CD4-positive, alpha-beta memory T cell (primary cell): Measurements from ENCODE around the gene EIF4G1. TPM values are rescaled to one million over a fixed set of nuclear protein-coding genes. Genes with fewer than 3 reads are reported as not detected.
"Not testable (repeated sequence)": the region's sequence is repeated elsewhere in the genome, so short reads cannot be mapped to it uniquely, and the experiment has no call there.

Experiments used
- CTCF ChIA-PET: fragments of 350-600 bp; sonication (Branson Sonifier 250); formaldehyde crosslinking; loops from one replicate; lab custom pipeline; 2021; ENCODE audit warnings: inconsistent platforms; ENCODE audit not compliant: partially characterized antibody; lab: Charles Lee
- POLR2A ChIA-PET: fragments of 350-600 bp; sonication (Branson Sonifier 250); formaldehyde crosslinking; loops from one replicate; lab custom pipeline; 2021; ENCODE audit not compliant: partially characterized antibody; lab: Charles Lee
- DNase-seq, 5 donors: peaks; one replicate each; pipeline versions ENCODE4 v3.0.0 to v3.0.0-alpha.2; 2020 to 2022; ENCODE audit warnings: mixed read lengths in 1 of 5
- H3K27ac ChIP-seq: one replicate; pipeline ENCODE4 v1.7.0; 2013; ENCODE audit warnings: low read depth, low read length
- H3K27me3 ChIP-seq: 2 replicates; pipeline ENCODE4 v1.7.0; 2013; ENCODE audit warnings: mild to moderate bottlenecking, low read length, moderate library complexity; ENCODE audit not compliant: insufficient read depth
- H3K36me3 ChIP-seq: 2 replicates; pipeline ENCODE4 v1.7.0; 2013; ENCODE audit warnings: mild to moderate bottlenecking, low read length, moderate library complexity; ENCODE audit not compliant: insufficient read depth
- H3K4me1 ChIP-seq: 2 replicates; pipeline ENCODE4 v1.7.0; 2013; ENCODE audit warnings: mild to moderate bottlenecking, low read length, moderate library complexity; ENCODE audit not compliant: insufficient read depth
- H3K4me3 ChIP-seq, 2 donors: one replicate each; pipeline ENCODE4 v1.7.0; 2013; ENCODE audit warnings: low read length in 2 of 2, mild to moderate bottlenecking in 1 of 2
- H3K9me3 ChIP-seq, 2 donors: one replicate each; pipeline ENCODE4 v1.7.0; 2013; ENCODE audit warnings: low read length in 2 of 2, control low read depth in 1 of 2; ENCODE audit not compliant: control insufficient read depth in 1 of 2
- H3K27ac Mint-ChIP-seq, 7 donors: one replicate each; pipeline ENCODE4 v1.8.0; 2020 to 2021; ENCODE audit warnings: mixed read lengths in 7 of 7, mild to moderate bottlenecking in 6 of 7, inconsistent platforms in 3 of 7, moderate library complexity in 3 of 7
- H3K27me3 Mint-ChIP-seq, 2 donors: one replicate each; pipeline ENCODE4 v1.8.0; 2020 to 2021; ENCODE audit warnings: mixed read lengths in 2 of 2
- H3K36me3 Mint-ChIP-seq, 2 donors: one replicate each; pipeline ENCODE4 v1.8.0; 2020 to 2021; ENCODE audit warnings: mixed read lengths in 2 of 2, inconsistent platforms in 1 of 2, mild to moderate bottlenecking in 1 of 2
- H3K4me1 Mint-ChIP-seq, 4 donors: one replicate each; pipeline ENCODE4 v1.8.0; 2020 to 2021; ENCODE audit warnings: mixed read lengths in 4 of 4, mild to moderate bottlenecking in 1 of 4
- H3K4me3 Mint-ChIP-seq, 8 donors: one replicate each; pipeline ENCODE4 v1.8.0; 2020 to 2021; ENCODE audit warnings: mixed read lengths in 8 of 8, mild to moderate bottlenecking in 7 of 8, moderate library complexity in 6 of 8, inconsistent platforms in 3 of 8
- H3K9me3 Mint-ChIP-seq, 8 donors: one replicate each; pipeline ENCODE4 v1.8.0; 2020 to 2021; ENCODE audit warnings: mixed read lengths in 8 of 8, mild to moderate bottlenecking in 5 of 8, inconsistent platforms in 3 of 8, moderate library complexity in 1 of 8
- intact Hi-C: fragments of 100-400 bp; cut with micrococcal nuclease; formaldehyde crosslinking; loops from one replicate; pipeline ENCODE4 v1.15.1; 2023
- polyA plus RNA-seq, 2 donors: library from polyadenylated mRNA; unstranded; fragments of 300-500 nt; fragmentation: Illumina TruSeq; gene quantifications; one replicate each; pipeline ENCODE4 v1.2.3, GENCODE V29; 2021
- total RNA-seq, 2 experiments: library from RNA; stranded (reverse); gene quantifications; one replicate each; pipeline ENCODE4 v1.2.3, GENCODE V29; 2021

EIF4G1 gene
- total and polyA plus RNA-seq, 4 experiments from 2014 or later = 3.6 to 246 (median 144) TPM

DNA sequence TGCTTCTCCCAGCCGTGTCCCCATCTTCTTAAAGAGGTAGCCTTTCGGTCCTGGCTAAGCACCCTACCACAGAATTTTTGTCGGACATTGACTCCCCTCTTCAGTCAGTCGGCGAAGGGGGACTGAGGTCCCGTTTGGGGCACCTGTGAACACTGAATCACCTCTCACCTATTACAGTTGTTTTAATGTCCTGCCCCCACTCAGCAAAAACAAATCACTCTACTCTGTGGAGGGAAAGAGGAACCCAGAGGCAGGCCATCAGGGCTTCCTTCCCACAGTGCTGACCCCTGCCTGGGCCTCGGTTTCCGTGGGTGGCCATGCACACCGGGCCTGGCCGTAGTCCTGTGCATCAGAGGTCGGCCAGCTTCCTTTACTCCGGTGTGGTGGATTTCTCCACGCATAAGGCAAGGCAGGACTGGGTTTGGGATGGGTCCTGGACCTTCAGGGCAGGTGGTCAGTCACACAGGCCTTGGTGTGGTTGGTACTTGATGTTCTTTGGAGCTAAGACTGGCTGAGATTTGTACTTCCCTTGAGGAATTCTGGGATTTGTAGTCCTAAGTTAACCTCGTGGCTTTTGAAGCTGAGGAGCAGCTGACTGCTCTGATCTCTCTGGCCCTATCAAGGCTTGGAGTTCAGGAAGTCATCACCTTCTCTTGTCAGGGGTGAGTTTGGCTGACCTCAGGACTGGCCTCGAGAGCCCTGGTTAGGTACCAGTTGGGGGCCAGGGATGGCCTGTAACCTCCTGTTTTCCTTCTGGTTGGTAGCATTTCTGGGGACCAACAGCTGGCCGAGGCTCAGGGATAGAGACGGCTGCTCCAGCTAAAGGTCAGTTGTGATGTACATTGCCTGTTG lies 22.4 kb downstream of the EIF4G1 start:
- no peaks in the 10 kb centered on the region for H3K27me3 ChIP-seq
- H3K4me3 Mint-ChIP-seq = peak overlapping the region; percentile 87 to 92 (median 90)
- ChIA-PET CTCF (interaction anchor here (1.1 kb wide), 1 partner anchor 17 kb away, joined by 3 read pairs; no protein-coding TSS in a partner anchor), POLR2A (interaction anchor here (1.0 to 2.7 kb wide), 6 partner anchors 10 to 37 kb away, joined by 3 to 10 read pairs (median 3); partner anchors contain the start of genes CLCN2, POLR2H and PSMD2)
- H3K9me3 Mint-ChIP-seq = no peaks in the 10 kb centered on the region
- DNase-seq = peak in 1 of 5 donors; percentile 27
- H3K4me1 ChIP-seq = peaks cover 20% of the 10 kb centered on the region
- peaks cover 25 to 38% of the 10 kb centered on the region in 2 donors for H3K36me3 Mint-ChIP-seq
- intact Hi-C loops = no loop called here
- H3K27ac Mint-ChIP-seq = peak overlapping the region; percentile 90 to 99 (median 94)
- H3K27me3 Mint-ChIP-seq = no peaks in the 10 kb centered on the region
- H3K27ac ChIP-seq = peak overlapping the region; percentile 92
- H3K36me3 ChIP-seq = peaks cover 22% of the 10 kb centered on the region
- peak overlapping the region; percentile 53 to 69 for H3K4me3 ChIP-seq
- no peaks in the 10 kb centered on the region for H3K9me3 ChIP-seq
- H3K4me1 Mint-ChIP-seq = peaks cover 24 to 55% (median 30%) of the 10 kb centered on the region in 4 donors

DNA sequence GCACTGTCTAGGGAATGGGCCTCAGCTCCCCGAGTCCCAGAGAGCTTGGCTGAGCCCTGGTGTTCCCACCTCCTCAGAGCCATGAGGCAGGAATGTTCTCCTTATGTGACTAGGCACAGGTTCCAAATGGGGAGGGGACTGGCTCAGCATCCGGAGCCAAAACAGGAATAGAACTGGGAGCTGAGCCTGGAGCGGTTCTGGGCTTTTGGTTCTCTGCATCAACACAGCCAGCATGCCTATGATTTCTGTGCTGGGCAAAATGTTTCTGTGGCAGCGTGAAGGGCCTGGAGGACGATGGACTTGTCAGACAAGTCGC lies 23.0 kb downstream of the EIF4G1 start, which contains the start of gene FAM131A:
Gene FAM131A, plus strand, starts transcription at position 202 of the 316 bp plus-strand sequence. Its CDS starts 31 bp downstream, at position 233.
- CTCF ChIA-PET = interaction anchor here (1.1 kb wide), 1 partner anchor 17 kb away, joined by 3 read pairs; no protein-coding TSS in a partner anchor
- POLR2A ChIA-PET = interaction anchor here (1.0 to 2.7 kb wide), 6 partner anchors 11 to 38 kb away, joined by 3 to 10 read pairs (median 3); partner anchors contain the start of genes CLCN2, POLR2H and PSMD2
- Mint-ChIP-seq H3K27ac (peak within 1 kb of the TSS; percentile 90 to 99 (median 94)), H3K4me3 (peak within 1 kb of the TSS; percentile 87 to 92 (median 90)), H3K27me3 (no peaks in the 10 kb centered on the region), H3K4me1 (peaks cover 24 to 55% (median 30%) of the 10 kb centered on the region in 4 donors), H3K9me3 (no peaks in the 10 kb centered on the region), H3K36me3 (peaks cover 19 to 32% of the 10 kb centered on the region in 2 donors)
- Histone ChIP-seq H3K4me1 (peaks cover 20% of the 10 kb centered on the region), H3K27ac (peak within 1 kb of the TSS; percentile 92), H3K9me3 (no peaks in the 10 kb centered on the region), H3K27me3 (no peaks in the 10 kb centered on the region), H3K4me3 (peak within 1 kb of the TSS; percentile 53 to 69), H3K36me3 (peaks cover 16% of the 10 kb centered on the region)
- intact Hi-C loops = no loop called here
- no peak for DNase-seq

DNA sequence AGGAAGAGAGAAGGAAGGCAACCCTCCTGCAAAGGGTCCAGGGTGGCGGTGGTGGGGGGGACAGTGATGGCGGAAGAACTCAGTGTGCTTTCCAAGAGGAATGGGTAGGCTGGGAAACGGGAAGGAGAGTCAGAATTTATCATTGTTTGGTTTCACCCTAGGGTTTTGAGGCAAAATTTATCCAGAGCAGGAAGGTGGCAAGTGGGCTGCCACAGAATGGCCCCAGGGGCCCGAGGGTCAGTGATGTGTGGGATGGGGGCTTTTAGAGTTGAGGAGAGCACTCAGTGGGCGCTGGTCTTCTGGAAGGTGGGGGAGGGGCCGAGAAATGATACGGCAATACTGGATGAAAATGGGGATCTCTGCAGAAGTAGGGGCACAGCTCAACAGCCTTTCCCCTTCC lies 23.6 kb downstream of the EIF4G1 start:
- H3K27me3 ChIP-seq = no peaks in the 10 kb centered on the region
- H3K4me3 Mint-ChIP-seq = peak overlapping the region; percentile 10 to 89 (median 42)
- no peaks in the 10 kb centered on the region for H3K9me3 ChIP-seq
- peaks cover 16 to 29% of the 10 kb centered on the region in 2 donors for H3K36me3 Mint-ChIP-seq
- H3K4me1 Mint-ChIP-seq = peaks cover 22 to 55% (median 26%) of the 10 kb centered on the region in 4 donors
- peak overlapping the region; percentile 4 to 99 (median 57) for H3K27ac Mint-ChIP-seq
- no peak overlapping the region for H3K4me3 ChIP-seq
- H3K27ac ChIP-seq = no peak overlapping the region
- peaks cover 20% of the 10 kb centered on the region for H3K4me1 ChIP-seq
- ChIA-PET POLR2A (interaction anchor here (1.1 to 2.7 kb wide), 4 partner anchors 11 to 25 kb away, joined by 3 to 10 read pairs (median 3); partner anchors contain the start of genes CLCN2 and POLR2H), CTCF (interaction anchor here (1.0 to 1.5 kb wide), 3 partner anchors 16 to 202 kb away, joined by 3 to 5 read pairs (median 3); no protein-coding TSS in a partner anchor)
- no peak for DNase-seq
- peaks cover 13% of the 10 kb centered on the region for H3K36me3 ChIP-seq
- H3K27me3 Mint-ChIP-seq = no peaks in the 10 kb centered on the region
- intact Hi-C loops = no loop called here
- no peaks in the 10 kb centered on the region for H3K9me3 Mint-ChIP-seq

DNA sequence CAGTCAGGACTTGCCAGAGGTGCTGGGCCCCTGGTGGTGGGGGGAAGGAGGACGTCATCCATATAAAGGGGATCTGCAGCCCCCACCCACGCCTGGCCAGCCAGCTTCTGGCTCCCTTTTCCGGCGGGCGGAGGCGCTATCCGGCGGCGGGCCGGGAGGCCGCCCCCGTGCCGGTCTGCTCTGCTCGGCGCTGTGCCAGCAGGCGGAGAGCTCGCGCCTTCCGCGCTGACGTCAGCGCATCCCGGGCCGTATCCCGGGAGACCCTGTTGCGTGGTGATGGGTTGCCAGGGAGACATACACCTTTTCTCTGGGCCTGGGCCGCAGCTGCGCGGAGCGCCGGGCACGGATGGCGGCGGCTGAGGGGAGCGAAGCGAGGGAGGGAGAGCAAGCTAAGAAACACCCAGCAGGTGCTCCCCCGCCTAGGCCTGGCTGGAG lies 24.1 kb downstream of the EIF4G1 start:
- ChIA-PET CTCF (interaction anchor here (1.0 to 1.5 kb wide), 3 partner anchors 36 to 202 kb away, joined by 3 to 5 read pairs (median 3); no protein-coding TSS in a partner anchor), POLR2A (interaction anchor here (1.0 to 2.7 kb wide), 2 partner anchors 23 to 24 kb away, joined by 3 to 10 read pairs; partner anchors contain the start of genes CLCN2 and POLR2H)
- no peak overlapping the region for H3K27ac ChIP-seq
- H3K36me3 ChIP-seq = peaks cover 7% of the 10 kb centered on the region
- H3K27me3 ChIP-seq = no peaks in the 10 kb centered on the region
- H3K9me3 ChIP-seq = no peaks in the 10 kb centered on the region
- Mint-ChIP-seq H3K4me3 (peak overlapping the region in 3 of 8 donors; percentile 22 to 47 (median 41)), H3K27ac (peak overlapping the region in 1 of 7 donors; percentile 22), H3K36me3 (peaks cover 13 to 27% of the 10 kb centered on the region in 2 donors), H3K9me3 (no peaks in the 10 kb centered on the region), H3K4me1 (peaks cover 22 to 53% (median 26%) of the 10 kb centered on the region in 4 donors), H3K27me3 (no peaks in the 10 kb centered on the region)
- H3K4me1 ChIP-seq = peaks cover 20% of the 10 kb centered on the region
- DNase-seq = peak in 2 of 5 donors; percentile 11 to 52
- intact Hi-C loops = no loop called here
- H3K4me3 ChIP-seq = no peak overlapping the region

DNA sequence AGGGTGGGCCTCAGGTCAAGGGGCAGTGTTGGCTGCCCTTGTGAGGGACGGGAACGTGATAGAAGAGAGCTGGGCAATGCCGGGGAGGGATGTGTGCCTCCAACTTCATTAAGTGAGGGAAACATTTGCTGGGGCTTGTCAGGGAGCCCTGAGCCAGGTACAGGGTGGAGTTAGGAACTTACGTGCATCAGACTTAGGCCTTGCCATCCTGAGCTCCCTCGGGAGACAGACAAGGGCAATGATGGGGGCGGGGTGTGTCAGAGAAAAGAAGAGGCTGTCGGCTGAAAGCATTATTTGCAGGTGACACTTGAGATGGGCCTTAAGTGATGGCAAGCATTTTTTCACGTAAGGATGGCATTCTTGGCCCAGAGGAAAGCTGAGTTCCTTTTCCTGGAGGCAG lies 24.6 kb downstream of the EIF4G1 start:
- H3K36me3 Mint-ChIP-seq = peaks cover 11 to 22% of the 10 kb centered on the region in 2 donors
- peak overlapping the region in 2 of 7 donors; percentile 9 to 43 for H3K27ac Mint-ChIP-seq
- H3K27me3 Mint-ChIP-seq = no peaks in the 10 kb centered on the region
- CTCF ChIA-PET = interaction anchor here (1.0 to 1.5 kb wide), 3 partner anchors 37 to 201 kb away, joined by 3 to 5 read pairs (median 3); no protein-coding TSS in a partner anchor
- no peaks in the 10 kb centered on the region for H3K9me3 ChIP-seq
- peaks cover 20% of the 10 kb centered on the region for H3K4me1 ChIP-seq
- H3K4me3 ChIP-seq = no peak overlapping the region
- H3K27ac ChIP-seq = no peak overlapping the region
- intact Hi-C loops = no loop called here
- H3K36me3 ChIP-seq = peaks cover 3% of the 10 kb centered on the region
- H3K4me1 Mint-ChIP-seq = peaks cover 22 to 48% (median 26%) of the 10 kb centered on the region in 4 donors
- DNase-seq = no peak
- H3K27me3 ChIP-seq = no peaks in the 10 kb centered on the region
- H3K9me3 Mint-ChIP-seq = no peaks in the 10 kb centered on the region
- H3K4me3 Mint-ChIP-seq = peak overlapping the region in 1 of 8 donors; percentile 51
- POLR2A ChIA-PET = interaction anchor here (1.0 kb wide), 1 partner anchor 24 kb away, joined by 3 read pairs; no protein-coding TSS in a partner anchor

DNA sequence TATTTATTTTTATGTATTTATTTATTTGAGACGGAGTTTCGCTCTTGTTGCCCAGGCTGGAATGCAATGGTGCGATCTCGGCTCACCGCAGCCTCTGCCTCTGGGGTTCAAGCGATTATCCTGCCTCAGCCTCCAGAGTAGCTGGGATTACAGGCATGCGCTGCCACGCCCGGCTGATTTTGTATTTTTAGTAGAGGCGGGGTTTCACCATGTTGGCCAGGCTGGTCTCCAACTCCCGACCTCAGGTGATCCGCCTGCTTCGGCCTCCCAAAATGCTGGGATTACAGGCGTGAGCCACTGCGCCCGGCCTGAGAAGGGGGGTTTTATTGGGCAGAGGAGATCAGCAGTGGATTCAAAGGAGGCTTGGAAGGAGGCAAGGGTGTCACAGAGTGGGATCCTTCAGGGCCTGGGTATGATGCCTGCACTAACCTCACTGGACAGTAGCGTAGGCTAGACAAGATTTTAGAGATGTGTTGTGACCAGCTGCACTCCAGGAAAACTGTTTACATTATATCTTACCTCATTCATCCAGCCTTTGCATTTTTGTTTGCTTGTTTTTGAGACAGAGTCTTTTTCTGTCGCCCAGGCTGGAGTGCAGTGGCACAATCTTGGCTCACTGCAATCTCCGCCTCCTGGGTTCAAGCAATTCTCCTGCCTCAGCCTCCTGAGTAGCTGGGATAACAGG lies 25.2 kb downstream of the EIF4G1 start:
- intact Hi-C loops, H3K4me3 ChIP-seq, H3K9me3 Mint-ChIP-seq, H3K27me3 ChIP-seq, H3K36me3 ChIP-seq, DNase-seq, H3K27ac Mint-ChIP-seq, H3K27me3 Mint-ChIP-seq, H3K4me3 Mint-ChIP-seq, H3K9me3 ChIP-seq, H3K27ac ChIP-seq: not testable (repeated sequence)
- ChIA-PET CTCF (interaction anchor here (1.0 kb wide), 1 partner anchor 37 kb away, joined by 3 read pairs; no protein-coding TSS in a partner anchor), POLR2A (interaction anchor here (1.0 kb wide), 1 partner anchor 23 kb away, joined by 3 read pairs; no protein-coding TSS in a partner anchor)
- peaks cover 5 to 16% of the 10 kb centered on the region in 2 donors for H3K36me3 Mint-ChIP-seq
- H3K4me1 ChIP-seq = peaks cover 20% of the 10 kb centered on the region
- H3K4me1 Mint-ChIP-seq = peaks cover 16 to 43% (median 26%) of the 10 kb centered on the region in 4 donors
